Measurements from ENCODE around the gene GIPC3. TPM values are rescaled to one million over a fixed set of nuclear protein-coding genes. Genes with fewer than 3 reads are reported as not detected.

The GIPC3 gene
- total RNA-seq, 5 donors from 2014 or later (not counting 1 experiment from before 2014, with no cell fraction given), result 1.5 to 4.3 (median 2.7) TPM

GRCh38 chr19:3544058-3544376 lies 41.3 kb upstream of the GIPC3 start:
- DNase-seq, result no peak
- no peaks in the 10 kb centered on the region for H3K9me3 ChIP-seq

GRCh38 chr19:3544742-3545668 lies 40.3 kb upstream of the GIPC3 start:
- peaks cover 9 to 10% (median 10%) of the 10 kb centered on the region in 3 donors for H3K4me1 Mint-ChIP-seq

More at GRCh38 chr19:3544058-3544376, 41.3 kb upstream of the GIPC3 start:
- no peak overlapping the region for H3K4me3 ChIP-seq (ENCODE audit: control insufficient read depth in 1 of 2, extremely low read depth in 1 of 2, low read length in 1 of 2)
- ATAC-seq (replicated peaks in 1 of 4), result no peak
- no peak overlapping the region for H3K4me3 Mint-ChIP-seq
- no peaks in the 10 kb centered on the region for H3K27me3 Mint-ChIP-seq
- H3K4me1 ChIP-seq (ENCODE audit: control insufficient read depth in 1 of 2, extremely low read depth in 1 of 2, insufficient read depth in 2 of 2, low read length in 2 of 2), result peaks cover 0 to 15% of the 10 kb centered on the region in 2 experiments
- H3K36me3 ChIP-seq (ENCODE audit: control insufficient read depth in 2 of 2, extremely low read depth in 1 of 2, insufficient read depth in 1 of 2, low read length in 1 of 2), result peaks cover 10 to 42% of the 10 kb centered on the region in 2 donors
- H3K27ac Mint-ChIP-seq, result no peak overlapping the region
- peaks cover 9 to 10% (median 9%) of the 10 kb centered on the region in 3 donors for H3K4me1 Mint-ChIP-seq
- WGBS (ENCODE audit: insufficient coverage), result 94% methylated on average over 9 of the region's 9 CpGs
- ChIA-PET POLR2A (interaction anchor here in 1 of 2 donors (1.0 kb wide), 1 partner anchor 13 kb away, joined by 3 read pairs; no protein-coding TSS in a partner anchor), CTCF (no interaction called here)
- no peak overlapping the region for H3K27ac ChIP-seq (ENCODE audit: low read length)
- H3K27me3 ChIP-seq (replicated peaks in 1 of 2; ENCODE audit: control insufficient read depth in 2 of 2, extremely low read depth in 1 of 2, insufficient read depth in 2 of 2, low read length in 1 of 2), result no peaks in the 10 kb centered on the region
- peaks cover 0 to 3% (median 0%) of the 10 kb centered on the region in 3 donors for H3K9me3 Mint-ChIP-seq
- peaks cover 11% of the 10 kb centered on the region for H3K36me3 Mint-ChIP-seq

GRCh38 chr19:3545669-3546034 lies 39.6 kb upstream of the GIPC3 start:
- WGBS (ENCODE audit: insufficient coverage), result 76% methylated on average over 10 of the region's 10 CpGs
- Histone ChIP-seq H3K4me1 (ENCODE audit: control insufficient read depth in 1 of 2, extremely low read depth in 1 of 2, insufficient read depth in 2 of 2, low read length in 2 of 2) (peaks cover 0 to 15% of the 10 kb centered on the region in 2 experiments), H3K27ac (ENCODE audit: low read length) (no peak overlapping the region), H3K4me3 (ENCODE audit: control insufficient read depth in 1 of 2, extremely low read depth in 1 of 2, low read length in 1 of 2) (no peak overlapping the region), H3K9me3 (no peaks in the 10 kb centered on the region), H3K36me3 (ENCODE audit: control insufficient read depth in 2 of 2, extremely low read depth in 1 of 2, insufficient read depth in 1 of 2, low read length in 1 of 2) (peaks cover 10 to 46% of the 10 kb centered on the region in 2 donors), H3K27me3 (replicated peaks in 1 of 2; ENCODE audit: control insufficient read depth in 2 of 2, extremely low read depth in 1 of 2, insufficient read depth in 2 of 2, low read length in 1 of 2) (no peaks in the 10 kb centered on the region)
- Mint-ChIP-seq H3K27ac (peak overlapping the region in 1 of 2 donors; percentile 49), H3K9me3 (no peaks in the 10 kb centered on the region), H3K4me3 (no peak overlapping the region), H3K36me3 (peaks cover 4% of the 10 kb centered on the region), H3K4me1 (peaks cover 9 to 10% (median 10%) of the 10 kb centered on the region in 3 donors), H3K27me3 (no peaks in the 10 kb centered on the region)
- DNase-seq (no peak), ATAC-seq (replicated peaks in 1 of 4) (peak in 2 of 4 experiments; percentile 5 to 13)
- CTCF ChIA-PET, result interaction anchor here (0.8 to 1.3 kb wide), 2 partner anchors 11 to 46 kb away, joined by 3 to 5 read pairs; no protein-coding TSS in a partner anchor
- POLR2A ChIA-PET, result no interaction called here

More at GRCh38 chr19:3544742-3545668, 40.3 kb upstream of the GIPC3 start:
- peaks cover 0 to 15% of the 10 kb centered on the region in 2 experiments for H3K4me1 ChIP-seq (ENCODE audit: control insufficient read depth in 1 of 2, extremely low read depth in 1 of 2, insufficient read depth in 2 of 2, low read length in 2 of 2)
- H3K4me3 ChIP-seq (ENCODE audit: control insufficient read depth in 1 of 2, extremely low read depth in 1 of 2, low read length in 1 of 2), result no peak overlapping the region
- ChIA-PET POLR2A (interaction anchor here in 1 of 2 donors (1.0 kb wide), 1 partner anchor 12 kb away, joined by 3 read pairs; no protein-coding TSS in a partner anchor), CTCF (interaction anchor here (0.6 to 1.3 kb wide), 3 partner anchors 12 to 46 kb away, joined by 3 to 5 read pairs (median 4); no protein-coding TSS in a partner anchor)
- H3K27ac ChIP-seq (ENCODE audit: low read length), result no peak overlapping the region
- H3K36me3 Mint-ChIP-seq, result peaks cover 4% of the 10 kb centered on the region
- 63% methylated on average over 26 of the region's 30 CpGs for WGBS (ENCODE audit: insufficient coverage)
- peak; percentile 29 to 83 (median 69) for DNase-seq
- peak; percentile 62 to 73 (median 70) for ATAC-seq (replicated peaks in 1 of 4)
- H3K27me3 Mint-ChIP-seq, result no peaks in the 10 kb centered on the region
- H3K27me3 ChIP-seq (replicated peaks in 1 of 2; ENCODE audit: control insufficient read depth in 2 of 2, extremely low read depth in 1 of 2, insufficient read depth in 2 of 2, low read length in 1 of 2), result no peaks in the 10 kb centered on the region
- no peaks in the 10 kb centered on the region for H3K9me3 ChIP-seq
- H3K4me3 Mint-ChIP-seq, result no peak overlapping the region
- H3K36me3 ChIP-seq (ENCODE audit: control insufficient read depth in 2 of 2, extremely low read depth in 1 of 2, insufficient read depth in 1 of 2, low read length in 1 of 2), result peaks cover 10 to 44% of the 10 kb centered on the region in 2 donors
- peak overlapping the region; percentile 8 to 48 for H3K27ac Mint-ChIP-seq
- no peaks in the 10 kb centered on the region for H3K9me3 Mint-ChIP-seq

GRCh38 chr19:3546119-3546518 lies 39.2 kb upstream of the GIPC3 start:
- peaks cover 10 to 12% (median 12%) of the 10 kb centered on the region in 3 donors for H3K4me1 Mint-ChIP-seq
- Histone ChIP-seq H3K36me3 (ENCODE audit: control insufficient read depth in 2 of 2, extremely low read depth in 1 of 2, insufficient read depth in 1 of 2, low read length in 1 of 2) (peaks cover 14 to 50% of the 10 kb centered on the region in 2 donors), H3K27ac (ENCODE audit: low read length) (no peak overlapping the region), H3K27me3 (replicated peaks in 1 of 2; ENCODE audit: control insufficient read depth in 2 of 2, extremely low read depth in 1 of 2, insufficient read depth in 2 of 2, low read length in 1 of 2) (no peaks in the 10 kb centered on the region), H3K4me3 (ENCODE audit: control insufficient read depth in 1 of 2, extremely low read depth in 1 of 2, low read length in 1 of 2) (no peak overlapping the region), H3K9me3 (no peaks in the 10 kb centered on the region), H3K4me1 (ENCODE audit: control insufficient read depth in 1 of 2, extremely low read depth in 1 of 2, insufficient read depth in 2 of 2, low read length in 2 of 2) (peaks cover 0 to 17% of the 10 kb centered on the region in 2 experiments)
- DNase-seq (no peak), ATAC-seq (replicated peaks in 1 of 4) (no peak)
- ChIA-PET CTCF (interaction anchor here (0.5 to 0.7 kb wide), 3 partner anchors 61 to 559 kb away, joined by 3 read pairs; no protein-coding TSS in a partner anchor), POLR2A (no interaction called here)
- H3K9me3 Mint-ChIP-seq, result no peaks in the 10 kb centered on the region
- H3K4me3 Mint-ChIP-seq, result no peak overlapping the region
- H3K27me3 Mint-ChIP-seq, result no peaks in the 10 kb centered on the region
- WGBS (ENCODE audit: insufficient coverage), result 94% methylated on average over 19 of the region's 23 CpGs
- H3K27ac Mint-ChIP-seq, result peak overlapping the region in 1 of 2 donors; percentile 49
- peaks cover 4% of the 10 kb centered on the region for H3K36me3 Mint-ChIP-seq

GRCh38 chr19:3547301-3547731 lies 38.0 kb upstream of the GIPC3 start:
- 87% methylated on average over 15 of the region's 15 CpGs for WGBS (ENCODE audit: insufficient coverage)
- Histone ChIP-seq H3K9me3 (no peaks in the 10 kb centered on the region), H3K4me1 (ENCODE audit: control insufficient read depth in 1 of 2, extremely low read depth in 1 of 2, insufficient read depth in 2 of 2, low read length in 2 of 2) (peaks cover 0 to 27% of the 10 kb centered on the region in 2 experiments), H3K27me3 (replicated peaks in 1 of 2; ENCODE audit: control insufficient read depth in 2 of 2, extremely low read depth in 1 of 2, insufficient read depth in 2 of 2, low read length in 1 of 2) (no peaks in the 10 kb centered on the region), H3K36me3 (ENCODE audit: control insufficient read depth in 2 of 2, extremely low read depth in 1 of 2, insufficient read depth in 1 of 2, low read length in 1 of 2) (peaks cover 14 to 50% of the 10 kb centered on the region in 2 donors), H3K27ac (ENCODE audit: low read length) (no peak overlapping the region), H3K4me3 (ENCODE audit: control insufficient read depth in 1 of 2, extremely low read depth in 1 of 2, low read length in 1 of 2) (no peak overlapping the region)
- ChIA-PET POLR2A (interaction anchor here in 1 of 2 donors (0.6 kb wide), 1 partner anchor 30 kb away, joined by 10 read pairs; no protein-coding TSS in a partner anchor), CTCF (no interaction called here)
- ATAC-seq (replicated peaks in 1 of 4) (peak in 2 of 4 experiments; percentile 21 to 26), DNase-seq (peak in 3 of 35 experiments; percentile 26 to 41 (median 31))
- H3K27ac Mint-ChIP-seq, result no peak overlapping the region
- no peaks in the 10 kb centered on the region for H3K27me3 Mint-ChIP-seq
- H3K36me3 Mint-ChIP-seq, result peaks cover 4% of the 10 kb centered on the region
- peaks cover 17 to 19% (median 17%) of the 10 kb centered on the region in 3 donors for H3K4me1 Mint-ChIP-seq
- H3K4me3 Mint-ChIP-seq, result no peak overlapping the region
- H3K9me3 Mint-ChIP-seq, result no peaks in the 10 kb centered on the region

- H3K4me1 Mint-ChIP-seq, result peaks cover 20 to 25% (median 21%) of the 10 kb centered on the region in 3 donors
- Histone ChIP-seq H3K4me3 (ENCODE audit: control insufficient read depth in 1 of 2, extremely low read depth in 1 of 2, low read length in 1 of 2) (no peak overlapping the region), H3K4me1 (ENCODE audit: control insufficient read depth in 1 of 2, extremely low read depth in 1 of 2, insufficient read depth in 2 of 2, low read length in 2 of 2) (peaks cover 0 to 32% of the 10 kb centered on the region in 2 experiments), H3K36me3 (ENCODE audit: control insufficient read depth in 2 of 2, extremely low read depth in 1 of 2, insufficient read depth in 1 of 2, low read length in 1 of 2) (peaks cover 14 to 50% of the 10 kb centered on the region in 2 donors), H3K27ac (ENCODE audit: low read length) (no peak overlapping the region), H3K27me3 (replicated peaks in 1 of 2; ENCODE audit: control insufficient read depth in 2 of 2, extremely low read depth in 1 of 2, insufficient read depth in 2 of 2, low read length in 1 of 2) (no peaks in the 10 kb centered on the region), H3K9me3 (no peaks in the 10 kb centered on the region)
- H3K36me3 Mint-ChIP-seq, result peaks cover 4% of the 10 kb centered on the region
- 95% methylated on average over 35 of the region's 36 CpGs for WGBS (ENCODE audit: insufficient coverage)
- DNase-seq (no peak), ATAC-seq (replicated peaks in 1 of 4) (no peak)
- H3K4me3 Mint-ChIP-seq, result no peak overlapping the region
- no peaks in the 10 kb centered on the region for H3K27me3 Mint-ChIP-seq
- no peak overlapping the region for H3K27ac Mint-ChIP-seq
- ChIA-PET POLR2A (interaction anchor here in 1 of 2 donors (0.6 kb wide), 1 partner anchor 29 kb away, joined by 10 read pairs; no protein-coding TSS in a partner anchor), CTCF (no interaction called here)
- no peaks in the 10 kb centered on the region for H3K9me3 Mint-ChIP-seq
Measured at GRCh38 chr19:3547767-3548282, 37.5 kb upstream of the GIPC3 start.

Data from T-cell (primary cell).